ENCODE measurements around the gene TMEM86B. TPM values are rescaled to one million over a fixed set of nuclear protein-coding genes. Genes with fewer than 3 reads are reported as not detected.
"Not testable (repeated sequence)": the region's sequence is repeated elsewhere in the genome, so short reads cannot be mapped to it uniquely, and the experiment has no call there.

The TMEM86B gene
- total RNA-seq, 2 experiments from 2014 or later: 11.0 to 13.8 TPM

GRCh38 chr19:55226273-55226672 lies 2.3 kb downstream of the TMEM86B start:
- no peak for ATAC-seq
- no peaks in the 10 kb centered on the region for H3K4me1 Mint-ChIP-seq (ENCODE audit: low read depth)
- H3K9me3 Mint-ChIP-seq (ENCODE audit: insufficient read depth): no peaks in the 10 kb centered on the region
- H3K27ac Mint-ChIP-seq: no peak overlapping the region
- POLR2A ChIA-PET: no interaction called here
- DNase-seq: no peak
- no peak overlapping the region for H3K4me3 Mint-ChIP-seq
- no peaks in the 10 kb centered on the region for H3K27me3 Mint-ChIP-seq (ENCODE audit: low read depth)
- CTCF ChIA-PET: no interaction called here
- H3K36me3 Mint-ChIP-seq (ENCODE audit: low read depth): peaks cover 46% of the 10 kb centered on the region

GRCh38 chr19:55225415-55225958 lies 3.1 kb downstream of the TMEM86B start:
- DNase-seq: no peak
- CTCF ChIA-PET: no interaction called here

GRCh38 chr19:55224679-55225414 lies 3.7 kb downstream of the TMEM86B start:
- H3K36me3 Mint-ChIP-seq (ENCODE audit: low read depth): peaks cover 50% of the 10 kb centered on the region
- ATAC-seq; H3K4me1 Mint-ChIP-seq (ENCODE audit: low read depth); H3K27me3 Mint-ChIP-seq (ENCODE audit: low read depth); H3K27ac Mint-ChIP-seq; CTCF ChIA-PET; POLR2A ChIA-PET; DNase-seq; H3K9me3 Mint-ChIP-seq (ENCODE audit: insufficient read depth); H3K4me3 Mint-ChIP-seq: not testable (repeated sequence)

More at GRCh38 chr19:55225415-55225958, 3.1 kb downstream of the TMEM86B start:
- Mint-ChIP-seq H3K9me3 (ENCODE audit: insufficient read depth) (peaks cover 5% of the 10 kb centered on the region), H3K27me3 (ENCODE audit: low read depth) (no peaks in the 10 kb centered on the region), H3K27ac (no peak overlapping the region), H3K36me3 (ENCODE audit: low read depth) (peaks cover 52% of the 10 kb centered on the region), H3K4me3 (no peak overlapping the region), H3K4me1 (ENCODE audit: low read depth) (no peaks in the 10 kb centered on the region)
- POLR2A ChIA-PET: no interaction called here
- no peak for ATAC-seq

- Mint-ChIP-seq H3K4me3 (no peak overlapping the region), H3K36me3 (ENCODE audit: low read depth) (peaks cover 47% of the 10 kb centered on the region), H3K9me3 (ENCODE audit: insufficient read depth) (peaks cover 7% of the 10 kb centered on the region), H3K27me3 (ENCODE audit: low read depth) (no peaks in the 10 kb centered on the region), H3K27ac (no peak overlapping the region), H3K4me1 (ENCODE audit: low read depth) (no peaks in the 10 kb centered on the region)
- CTCF ChIA-PET: no interaction called here
- ATAC-seq (no peak), DNase-seq (no peak)
- POLR2A ChIA-PET: no interaction called here
Measured at GRCh38 chr19:55224038-55224665, 4.4 kb downstream of the TMEM86B start.

GRCh38 chr19:55223291-55224037 lies 5.1 kb downstream of the TMEM86B start:
- Mint-ChIP-seq H3K4me1 (ENCODE audit: low read depth) (no peaks in the 10 kb centered on the region), H3K4me3 (no peak overlapping the region), H3K36me3 (ENCODE audit: low read depth) (peaks cover 42% of the 10 kb centered on the region), H3K9me3 (ENCODE audit: insufficient read depth) (peaks cover 7% of the 10 kb centered on the region), H3K27me3 (ENCODE audit: low read depth) (no peaks in the 10 kb centered on the region), H3K27ac (peak overlapping the region; percentile 70)
- peak; percentile 12 for ATAC-seq
- CTCF ChIA-PET: no interaction called here
- POLR2A ChIA-PET: no interaction called here
- DNase-seq: no peak

- H3K9me3 Mint-ChIP-seq (ENCODE audit: insufficient read depth): peaks cover 7% of the 10 kb centered on the region
- H3K27ac Mint-ChIP-seq: no peak overlapping the region
- H3K4me3 Mint-ChIP-seq: no peak overlapping the region
- DNase-seq (no peak), ATAC-seq (no peak)
- peaks cover 14% of the 10 kb centered on the region for H3K27me3 Mint-ChIP-seq (ENCODE audit: low read depth)
- ChIA-PET POLR2A (no interaction called here), CTCF (no interaction called here)
- peaks cover 15% of the 10 kb centered on the region for H3K4me1 Mint-ChIP-seq (ENCODE audit: low read depth)
- peaks cover 27% of the 10 kb centered on the region for H3K36me3 Mint-ChIP-seq (ENCODE audit: low read depth)
Measured at GRCh38 chr19:55220525-55220924, 8.0 kb downstream of the TMEM86B start.

GRCh38 chr19:55216461-55217198 lies 11.9 kb downstream of the TMEM86B start:
- peaks cover 15% of the 10 kb centered on the region for H3K4me1 Mint-ChIP-seq (ENCODE audit: low read depth)

GRCh38 chr19:55213547-55213946 lies 15.0 kb downstream of the TMEM86B start:
- ATAC-seq (no peak), DNase-seq (no peak)
- H3K36me3 Mint-ChIP-seq (ENCODE audit: low read depth): peaks cover 4% of the 10 kb centered on the region
- H3K4me1 Mint-ChIP-seq (ENCODE audit: low read depth): peaks cover 15% of the 10 kb centered on the region
- ChIA-PET CTCF (no interaction called here), POLR2A (no interaction called here)
- H3K27me3 Mint-ChIP-seq (ENCODE audit: low read depth): peaks cover 16% of the 10 kb centered on the region
- no peak overlapping the region for H3K4me3 Mint-ChIP-seq
- peaks cover 8% of the 10 kb centered on the region for H3K9me3 Mint-ChIP-seq (ENCODE audit: insufficient read depth)
- H3K27ac Mint-ChIP-seq: no peak overlapping the region

More at GRCh38 chr19:55216461-55217198, 11.9 kb downstream of the TMEM86B start:
- peaks cover 17% of the 10 kb centered on the region for H3K36me3 Mint-ChIP-seq (ENCODE audit: low read depth)
- H3K27ac Mint-ChIP-seq: no peak overlapping the region
- DNase-seq (peak; percentile 64), ATAC-seq (peak; percentile 68)
- peak overlapping the region; percentile 34 for H3K4me3 Mint-ChIP-seq
- H3K9me3 Mint-ChIP-seq (ENCODE audit: insufficient read depth): peaks cover 16% of the 10 kb centered on the region
- POLR2A ChIA-PET: interaction anchor here (1.0 kb wide), 1 partner anchor 42 kb away, joined by 3 read pairs; the partner anchor contains the start of gene PPP6R1
- CTCF ChIA-PET: no interaction called here
- H3K27me3 Mint-ChIP-seq (ENCODE audit: low read depth): peaks cover 16% of the 10 kb centered on the region

GRCh38 chr19:55212447-55212846 lies 16.1 kb downstream of the TMEM86B start:
- H3K4me1 Mint-ChIP-seq (ENCODE audit: low read depth): peaks cover 11% of the 10 kb centered on the region
- no peak overlapping the region for H3K4me3 Mint-ChIP-seq
- POLR2A ChIA-PET: no interaction called here
- peak; percentile 62 for DNase-seq
- peaks cover 8% of the 10 kb centered on the region for H3K9me3 Mint-ChIP-seq (ENCODE audit: insufficient read depth)
- CTCF ChIA-PET: no interaction called here
- H3K36me3 Mint-ChIP-seq (ENCODE audit: low read depth): peaks cover 4% of the 10 kb centered on the region
- H3K27me3 Mint-ChIP-seq (ENCODE audit: low read depth): peaks cover 12% of the 10 kb centered on the region
- no peak for ATAC-seq
- H3K27ac Mint-ChIP-seq: no peak overlapping the region

- no peak for ATAC-seq
- Mint-ChIP-seq H3K27ac (no peak overlapping the region), H3K4me3 (no peak overlapping the region), H3K36me3 (ENCODE audit: low read depth) (peaks cover 4% of the 10 kb centered on the region), H3K4me1 (ENCODE audit: low read depth) (peaks cover 4% of the 10 kb centered on the region), H3K9me3 (ENCODE audit: insufficient read depth) (peaks cover 8% of the 10 kb centered on the region), H3K27me3 (ENCODE audit: low read depth) (peaks cover 8% of the 10 kb centered on the region)
- DNase-seq: no peak
- ChIA-PET POLR2A (interaction anchor here (0.7 kb wide), 1 partner anchor 31 kb away, joined by 3 read pairs; no protein-coding TSS in a partner anchor), CTCF (no interaction called here)
Measured at GRCh38 chr19:55209693-55210472, 18.7 kb downstream of the TMEM86B start.
